IPS DF 4.7 (cell line): ENCODE data around the gene SSX1.
"Not testable (repeated sequence)": the region's sequence is repeated elsewhere in the genome, so short reads cannot be mapped to it uniquely, and the experiment has no call there.

Experiments
- DNase-seq: peaks from one replicate; pipeline ENCODE4 v3.0.0-alpha.2; 2013; ENCODE audit warnings: low spot score; ENCODE audit errors: extremely low read depth

Gene SSX1

GRCh38 chrX:48255062-48255796 lies at the start of gene SSX1:
TSS of gene SSX1 (plus strand) at chrX:48255392. CDS start at chrX:48257242, 1,850 bp downstream.
- DNase-seq = not testable (repeated sequence)

- not testable (repeated sequence) for DNase-seq
Observed at GRCh38 chrX:48214341-48214740, 40.9 kb upstream of the SSX1 start.

- not testable (repeated sequence) for DNase-seq
Observed at GRCh38 chrX:48224196-48224595, 31.0 kb upstream of the SSX1 start.

GRCh38 chrX:48252945-48253344 lies 2.2 kb upstream of the SSX1 start:
- not testable (repeated sequence) for DNase-seq

- DNase-seq = not testable (repeated sequence)
Observed at GRCh38 chrX:48274365-48274764, 19.2 kb downstream of the SSX1 start.

GRCh38 chrX:48278958-48279357 lies 23.8 kb downstream of the SSX1 start:
- no peak for DNase-seq

- DNase-seq = not testable (repeated sequence)
Observed at GRCh38 chrX:48280729-48281128, 25.5 kb downstream of the SSX1 start.

GRCh38 chrX:48306175-48306574 lies 51.0 kb downstream of the SSX1 start:
- no peak for DNase-seq

- not testable (repeated sequence) for DNase-seq
Observed at GRCh38 chrX:48313996-48314395, 58.8 kb downstream of the SSX1 start.
